D341Med (cell line): ENCODE data around the gene FADS2.

Source experiments
- DNase-seq: peaks from one replicate; pipeline ENCODE4 v3.0.0; 2012; ENCODE audit warnings: low spot score

FADS2 gene

GRCh38 chr11:61907282-61907681 is 79.2 kb downstream of the FADS2 start:
- DNase-seq, result no peak

- no peak for DNase-seq
These were observed 80.0 kb downstream of the FADS2 start for GRCh38 chr11:61907871-61908729.

DNA sequence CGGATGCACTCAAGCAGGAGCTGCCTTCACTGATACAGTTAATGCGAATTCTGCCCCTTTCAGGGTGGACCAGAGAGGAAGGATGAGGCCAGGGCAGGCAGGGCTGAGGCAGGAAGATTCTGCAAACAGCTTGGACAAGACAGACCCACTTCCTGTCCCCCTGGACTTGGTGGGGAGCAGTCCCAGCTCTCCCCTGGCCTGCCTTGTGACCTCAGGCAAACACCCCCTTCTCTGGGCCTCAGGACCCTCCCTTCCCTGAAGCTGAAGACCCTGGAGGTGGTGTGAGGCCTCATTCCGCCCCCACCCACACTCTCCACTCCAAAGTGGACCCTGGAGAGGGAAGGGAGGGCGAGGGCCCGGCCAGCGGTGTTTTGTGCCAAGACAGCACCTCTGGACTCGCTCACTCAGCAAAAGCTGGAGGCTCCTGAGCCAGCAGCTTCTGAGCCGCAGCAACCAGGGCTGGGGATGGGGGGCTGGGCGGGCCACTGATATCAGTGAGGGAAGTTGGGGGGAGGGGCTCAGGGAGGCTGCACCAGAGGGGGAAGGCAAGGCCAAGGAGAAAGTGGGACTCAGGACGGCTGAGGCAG is 80.7 kb downstream of the FADS2 start:
- no peak for DNase-seq

DNA sequence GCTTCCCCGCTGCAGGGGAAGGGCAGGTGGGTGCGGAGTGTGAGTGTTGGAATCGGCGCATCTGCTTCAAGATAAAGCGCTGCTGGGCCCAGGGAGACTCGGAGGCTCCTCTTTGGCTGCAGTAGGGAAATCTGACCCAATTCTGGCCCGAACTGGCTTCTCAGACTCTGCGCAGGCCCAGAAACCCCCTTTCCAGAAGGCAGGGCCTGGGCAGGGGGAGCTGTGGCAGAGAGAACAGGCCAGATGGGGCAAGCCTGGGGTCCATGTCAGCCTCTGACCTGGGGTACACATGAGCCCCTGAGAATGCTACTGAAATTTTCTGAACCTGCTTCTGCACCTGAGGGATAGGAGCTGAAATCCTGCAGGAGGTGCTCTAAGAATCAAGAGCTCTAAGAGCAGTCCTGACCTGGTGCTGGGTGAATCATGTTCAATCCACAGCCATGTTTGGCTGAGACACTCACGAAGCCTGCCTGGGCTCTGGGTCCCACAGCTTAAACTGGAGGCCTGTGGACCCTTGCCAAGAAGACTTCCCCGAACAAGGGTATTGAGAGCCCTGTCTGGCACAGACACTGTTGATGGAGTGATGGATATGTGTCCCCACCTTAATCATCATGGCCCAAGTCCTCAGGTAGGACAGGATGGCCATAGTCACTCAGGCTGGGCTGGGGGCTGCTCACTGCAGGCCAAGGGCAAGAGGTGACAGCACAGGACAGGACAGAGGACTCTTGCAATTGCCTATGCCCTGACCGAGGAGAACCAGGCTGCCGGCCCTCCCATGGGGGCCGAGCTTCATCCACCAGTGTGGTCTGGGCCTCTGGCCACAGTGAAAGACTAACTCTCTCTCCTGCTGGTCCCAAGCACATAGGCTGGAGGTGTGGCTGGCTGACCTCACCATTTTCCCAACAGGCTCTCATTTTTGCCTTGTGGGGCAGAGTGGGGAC is 82.4 kb downstream of the FADS2 start:
- DNase-seq, result no peak

DNA sequence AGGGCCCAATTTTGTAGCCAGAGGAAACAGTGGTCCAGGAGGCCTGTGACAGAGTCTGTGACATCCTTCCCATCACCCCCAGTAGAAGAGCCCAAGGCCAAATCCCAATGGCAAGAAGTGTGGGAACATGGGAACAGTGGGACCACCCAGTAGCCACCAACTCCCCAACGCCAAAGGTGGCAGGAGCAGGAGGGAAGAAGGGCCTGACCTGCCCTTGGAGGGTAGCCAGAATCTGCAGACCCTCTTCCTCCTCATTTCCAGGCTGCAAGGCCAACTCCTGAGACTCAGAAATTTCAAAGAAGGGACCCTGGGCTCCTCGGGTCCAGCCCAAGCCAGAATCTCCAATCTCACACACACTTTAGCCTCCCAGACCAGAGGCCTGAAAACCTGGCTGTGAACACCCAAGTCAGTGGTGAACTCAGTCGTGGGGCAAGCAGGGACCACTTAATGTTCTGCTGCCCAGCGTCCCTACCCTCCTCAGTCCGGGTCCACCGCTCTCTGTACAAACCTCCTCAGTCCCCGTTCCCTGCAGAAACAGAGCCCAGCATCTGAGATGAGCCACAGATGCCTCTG is 83.1 kb downstream of the FADS2 start:
- no peak for DNase-seq

GRCh38 chr11:61911701-61912529 is 83.8 kb downstream of the FADS2 start:
- DNase-seq, result no peak

DNA sequence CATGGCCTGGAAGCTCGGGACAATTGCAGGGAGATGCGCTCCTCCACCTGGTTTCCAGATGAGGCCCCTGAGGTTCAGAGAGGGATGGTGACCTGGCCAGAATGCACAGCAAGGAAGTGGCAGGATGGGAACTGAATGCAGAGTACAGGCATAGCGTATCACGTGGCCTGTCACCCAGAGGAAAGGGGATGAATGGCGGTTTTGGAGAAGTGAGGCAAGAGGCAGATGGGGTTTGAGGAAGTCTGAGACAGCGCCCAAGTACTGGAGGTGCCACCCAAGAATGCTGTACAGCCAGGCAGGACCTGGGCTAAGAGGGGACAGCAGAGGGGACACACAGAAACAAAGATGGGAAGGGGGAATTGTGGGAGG is 84.4 kb downstream of the FADS2 start:
- DNase-seq, result no peak

- DNase-seq, result peak; percentile 14
These were observed 85.0 kb downstream of the FADS2 start for GRCh38 chr11:61912991-61913698.

GRCh38 chr11:61913699-61914395 is 85.7 kb downstream of the FADS2 start:
- peak; percentile 5 for DNase-seq

- DNase-seq, result peak; percentile 10
These were observed 86.5 kb downstream of the FADS2 start for GRCh38 chr11:61914471-61915171.

GRCh38 chr11:61916737-61917333 is 88.7 kb downstream of the FADS2 start:
- DNase-seq, result peak; percentile 42
